Measurements from ENCODE around the gene ARMC8. TPM values are rescaled to one million over a fixed set of nuclear protein-coding genes. Genes with fewer than 3 reads are reported as not detected.

Gene ARMC8
- total RNA-seq, 1 experiment from 2014 or later: 32.4 TPM

- no TSS peak for BruUV-seq (replicated peaks)
- peak in 1 of 2 experiments; percentile 88 for DNase-seq
Measured at GRCh38 chr3:138186803-138187295, 252 bp upstream of the ARMC8 start.

GRCh38 chr3:138188013-138188730, 1.1 kb downstream of the ARMC8 start:
- H3K27me3 ChIP-seq (ENCODE audit: insufficient read depth, low read depth): no peaks in the 10 kb centered on the region
- intact Hi-C loops (cut with micrococcal nuclease; ENCODE audit: unreplicated experiment): loop anchor here (10.0 kb wide), 1 partner anchor 1167 kb away; no protein-coding TSS in a partner anchor
- H3K4me1 ChIP-seq (replicated peaks; ENCODE audit: insufficient read depth): peaks cover 28% of the 10 kb centered on the region
- ChIA-PET POLR2A (ENCODE audit: unreplicated experiment) (interaction anchor here (0.5 to 0.7 kb wide), 2 partner anchors 76 to 246 kb away, joined by 3 to 30 read pairs; partner anchors contain the start of gene ESYT3), CTCF (no interaction called here)
- TF ChIP-seq EZH2 (IDR thresholded peaks at IDR 0.05; ENCODE audit: low read depth): no peak
- no peak for TF ChIP-seq CTCF (conservative IDR thresholded peaks at IDR 0.05)
- H4K20me1 ChIP-seq (ENCODE audit: insufficient read depth): peaks cover 15% of the 10 kb centered on the region
- H3K4me3 ChIP-seq: peak overlapping the region; percentile 90
- peak overlapping the region; percentile 98 for H3K4me2 ChIP-seq
- TSS peak; percentile 60 for BruUV-seq (replicated peaks)
- H3K79me2 ChIP-seq (ENCODE audit: low read depth): peaks cover 54% of the 10 kb centered on the region
- DNase-seq: peak in 1 of 2 experiments; percentile 46
- peak overlapping the region; percentile 76 for H3K27ac ChIP-seq
- H3K9me3 ChIP-seq (ENCODE audit: insufficient read depth, low read depth): no peaks in the 10 kb centered on the region
- H3K36me3 ChIP-seq (ENCODE audit: low read depth): no peaks in the 10 kb centered on the region; the same call in 1 of the 2 replicates
- no peaks in the 10 kb centered on the region for H3F3A ChIP-seq (ENCODE audit: insufficient read depth, low read depth)
- no peaks in the 10 kb centered on the region for H3K9me2 ChIP-seq (ENCODE audit: insufficient read depth)
- peak overlapping the region; percentile 98 for H2AFZ ChIP-seq

More at GRCh38 chr3:138186803-138187295, 252 bp upstream of the ARMC8 start:
- Histone ChIP-seq H4K20me1 (ENCODE audit: insufficient read depth) (peaks cover 15% of the 10 kb centered on the region), H3K9me2 (ENCODE audit: insufficient read depth) (no peaks in the 10 kb centered on the region), H3K9me3 (ENCODE audit: insufficient read depth, low read depth) (no peaks in the 10 kb centered on the region), H3K4me3 (peak overlapping the region; percentile 90), H3K4me1 (replicated peaks; ENCODE audit: insufficient read depth) (peaks cover 28% of the 10 kb centered on the region), H3K27me3 (ENCODE audit: insufficient read depth, low read depth) (no peaks in the 10 kb centered on the region), H3K36me3 (ENCODE audit: low read depth) (no peaks in the 10 kb centered on the region; the same call in 1 of the 2 replicates), H3K79me2 (ENCODE audit: low read depth) (peaks cover 44% of the 10 kb centered on the region), H2AFZ (peak overlapping the region; percentile 98), H3K4me2 (peak overlapping the region; percentile 98), H3F3A (ENCODE audit: insufficient read depth, low read depth) (no peaks in the 10 kb centered on the region), H3K27ac (peak overlapping the region; percentile 76)
- intact Hi-C loops (cut with micrococcal nuclease; ENCODE audit: unreplicated experiment): loop anchor here (1.0 to 10.0 kb wide), 3 partner anchors 13 to 1168 kb away; partner anchors contain the start of gene DBR1
- ChIA-PET POLR2A (ENCODE audit: unreplicated experiment) (interaction anchor here (0.6 to 0.7 kb wide), 3 partner anchors 12 to 637 kb away, joined by 4 to 12 read pairs (median 11); partner anchors contain the start of gene DBR1), CTCF (interaction anchor here (0.5 to 1.5 kb wide), 5 partner anchors 13 to 1181 kb away, joined by 3 to 6 read pairs (median 4); no protein-coding TSS in a partner anchor)
- TF ChIP-seq CTCF (conservative IDR thresholded peaks at IDR 0.05) (no peak), EZH2 (IDR thresholded peaks at IDR 0.05; ENCODE audit: low read depth) (no peak)

- Histone ChIP-seq H3K9me3 (ENCODE audit: insufficient read depth, low read depth) (no peaks in the 10 kb centered on the region), H3K4me1 (replicated peaks; ENCODE audit: insufficient read depth) (no peaks in the 10 kb centered on the region), H3F3A (ENCODE audit: insufficient read depth, low read depth) (0 out of 2 replicates have a peak, but pooled peaks cover 5% of the 10 kb centered on the region), H3K36me3 (ENCODE audit: low read depth) (no peaks in the 10 kb centered on the region; the same call in 1 of the 2 replicates), H3K4me3 (no peak overlapping the region), H2AFZ (no peak overlapping the region), H3K9me2 (ENCODE audit: insufficient read depth) (no peaks in the 10 kb centered on the region), H3K27me3 (ENCODE audit: insufficient read depth, low read depth) (no peaks in the 10 kb centered on the region), H3K27ac (no peak overlapping the region), H4K20me1 (ENCODE audit: insufficient read depth) (peaks cover 59% of the 10 kb centered on the region), H3K79me2 (ENCODE audit: low read depth) (peaks cover 78% of the 10 kb centered on the region), H3K4me2 (no peak overlapping the region)
- POLR2A ChIA-PET (ENCODE audit: unreplicated experiment): no interaction called here
- DNase-seq: no peak
- intact Hi-C loops (cut with micrococcal nuclease; ENCODE audit: unreplicated experiment): no loop called here
- CTCF ChIA-PET: no interaction called here
- no TSS peak for BruUV-seq (replicated peaks)
- TF ChIP-seq CTCF (conservative IDR thresholded peaks at IDR 0.05) (no peak), EZH2 (IDR thresholded peaks at IDR 0.05; ENCODE audit: low read depth) (no peak)
Measured at GRCh38 chr3:138195481-138195880, 8.4 kb downstream of the ARMC8 start.

Measured in PC-9 (cell line).